Endothelial cell of umbilical vein (primary cell): Measurements from ENCODE around the gene BRAT1. TPM values are rescaled to one million over a fixed set of nuclear protein-coding genes. Genes with fewer than 3 reads are reported as not detected.

Experiments
- BruUV-seq: library from RNA; stranded (reverse); fragments of 400-500 nt; replicated peaks from 2 replicates; lab custom pipeline; 2021; lab: Mats Ljungman, UMichigan
- CTCF ChIA-PET: fragments of 300-600, 350-600 bp; sonication (Branson Sonifier 250); formaldehyde crosslinking; loops from one replicate; lab custom pipeline; 2021; ENCODE audit warnings: antibody characterized with exemption, inconsistent platforms; lab: Charles Lee
- POLR2A ChIA-PET: fragments of 300-600, 350-600 bp; sonication (Branson Sonifier 250); formaldehyde crosslinking; loops from one replicate; lab custom pipeline; 2021; ENCODE audit warnings: antibody characterized with exemption, inconsistent platforms; lab: Charles Lee
- DNase-seq: peaks from one replicate; pipeline ENCODE4 v3.0.0-alpha.2; 2011; ENCODE audit warnings: low read depth, low spot score
- FAIRE-seq: peaks from 2 replicates; lab custom pipeline; 2011; peaks lifted over from hg19 to GRCh38; lab: Jason Lieb, UNC
- H2AFZ ChIP-seq: 2 replicates; pipeline ENCODE4 v1.6.0; 2012; ENCODE audit warnings: low read depth, low read length, control low read depth, inconsistent platforms
- H3K27ac ChIP-seq: 2 replicates; pipeline ENCODE4 v1.5.1; 2011; ENCODE audit warnings: low read depth, mild to moderate bottlenecking, control low read depth, low read length, moderate library complexity; ENCODE audit not compliant: insufficient read depth
- H3K27me3 ChIP-seq, 2 experiments: 2 replicates each; pipeline versions ENCODE4 v1.6.0 to v1.6.1; 2011; ENCODE audit warnings: low read length in 2 of 2, mixed read lengths in 1 of 2; ENCODE audit not compliant: control insufficient read depth in 2 of 2, insufficient read depth in 2 of 2
- H3K36me3 ChIP-seq, 2 experiments: 2 replicates in 1 of 2; 3 replicates in 1 of 2; pipeline ENCODE4 v1.5.1; 2011; ENCODE audit warnings: low read length in 2 of 2, mild to moderate bottlenecking in 1 of 2, moderate library complexity in 1 of 2; ENCODE audit not compliant: control insufficient read depth in 2 of 2, insufficient read depth in 2 of 2; ENCODE audit errors: extremely low read depth in 1 of 2
- H3K4me1 ChIP-seq: 3 replicates; pipeline ENCODE4 v1.5.1; 2011; ENCODE audit warnings: mild to moderate bottlenecking, low read length; ENCODE audit not compliant: control insufficient read depth, insufficient read depth; ENCODE audit errors: extremely low read depth
- H3K4me2 ChIP-seq: 2 replicates; pipeline ENCODE4 v1.6.1; 2011; ENCODE audit warnings: low read length, control low read depth, mixed read lengths; ENCODE audit not compliant: insufficient read depth
- H3K4me3 ChIP-seq, 3 experiments: fragments of 200-600 bp in 1 of 3; sonication (generic), shearing (Covaris generic) in 1 of 3; replicated peaks in 1 of 3; 2 replicates each; pipeline ENCODE4 v1.5.1; 2011 to 2016; ENCODE audit warnings: control low read depth in 3 of 3, low read length in 3 of 3, mild to moderate bottlenecking in 2 of 3, inconsistent platforms in 1 of 3, low read depth in 1 of 3, moderate library complexity in 1 of 3; ENCODE audit not compliant: insufficient read depth in 1 of 3
- H3K79me2 ChIP-seq: 2 replicates; pipeline ENCODE4 v1.6.0; 2012; ENCODE audit warnings: low read length, inconsistent platforms; ENCODE audit not compliant: control insufficient read depth, insufficient read depth
- H3K9ac ChIP-seq: replicated peaks from 2 replicates; pipeline ENCODE3; 2011; ENCODE audit warnings: low read length, control low read depth; ENCODE audit not compliant: insufficient read depth; ENCODE audit errors: extremely low read depth
- H3K9me1 ChIP-seq: replicated peaks from 3 replicates; pipeline ENCODE4 v1.6.0; 2011; ENCODE audit warnings: mild to moderate bottlenecking, low read length; ENCODE audit not compliant: control insufficient read depth, insufficient read depth; ENCODE audit errors: extremely low read depth
- H3K9me3 ChIP-seq: replicated peaks from 2 replicates; pipeline ENCODE4 v1.5.1; 2012; ENCODE audit warnings: low read length, inconsistent platforms; ENCODE audit not compliant: control insufficient read depth, insufficient read depth
- H4K20me1 ChIP-seq: replicated peaks from 2 replicates; pipeline ENCODE3; 2011; ENCODE audit warnings: mild to moderate bottlenecking, low read length; ENCODE audit not compliant: control insufficient read depth, insufficient read depth; ENCODE audit errors: extremely low read depth
- CTCF ChIP-seq, 2 donors: IDR thresholded peaks; 1 replicate in 1 of 2; 2 replicates in 1 of 2; pipeline ENCODE4 v1.5.1; 2011; ENCODE audit warnings: low read length in 2 of 2, mild to moderate bottlenecking in 2 of 2, moderate library complexity in 2 of 2, control low read depth in 1 of 2, inconsistent platforms in 1 of 2, low read depth in 1 of 2; ENCODE audit not compliant: insufficient read depth in 1 of 2; ENCODE audit errors: extremely low read depth in 1 of 2
- EZH2 ChIP-seq: IDR thresholded peaks from 2 replicates; pipeline ENCODE4 v1.6.1; 2012; ENCODE audit warnings: borderline replicate concordance, low read depth, mild to moderate bottlenecking, moderate library complexity, low read length, inconsistent platforms; ENCODE audit not compliant: severe bottlenecking
- FOS ChIP-seq: IDR thresholded peaks from 2 replicates; pipeline ENCODE4 v1.6.1; 2011; ENCODE audit warnings: mild to moderate bottlenecking, low read length, moderate library complexity, borderline replicate concordance; ENCODE audit not compliant: insufficient read depth
- GATA2 ChIP-seq: IDR thresholded peaks from 2 replicates; pipeline ENCODE4 v1.7.0; 2011; ENCODE audit warnings: low read depth, mild to moderate bottlenecking, moderate library complexity, mixed read lengths, low read length; ENCODE audit not compliant: insufficient read length, insufficient read depth
- JUN ChIP-seq: IDR thresholded peaks from 2 replicates; pipeline ENCODE4 v1.6.1; 2011; ENCODE audit warnings: borderline replicate concordance, low read depth; ENCODE audit not compliant: insufficient read length, insufficient read depth
- MAX ChIP-seq: IDR thresholded peaks from 2 replicates; pipeline ENCODE4 v1.6.1; 2011; ENCODE audit not compliant: insufficient read depth, insufficient read length
- MYC ChIP-seq: IDR thresholded peaks from one replicate; pipeline ENCODE4 v1.6.1; 2011; ENCODE audit warnings: mild to moderate bottlenecking, low read depth, low read length
- POLR2A ChIP-seq: IDR thresholded peaks from 2 replicates; pipeline ENCODE4 v1.6.1; 2012; ENCODE audit warnings: low read depth, mild to moderate bottlenecking, control low read depth, low read length
- POLR2AphosphoS5 ChIP-seq: IDR thresholded peaks from 2 replicates; pipeline ENCODE4 v1.6.1; 2012; ENCODE audit warnings: low read depth, mild to moderate bottlenecking, control low read depth, low read length, moderate library complexity; ENCODE audit not compliant: insufficient read depth
- dilution Hi-C: fragments of 300-500 bp; cut with MboI; formaldehyde crosslinking; loops from one replicate; pipeline ENCODE4 v1.15.0; 2019; ENCODE audit warnings: low sequenced_read_pairs; ENCODE audit not compliant: extremely low pct_ligation_motif_present
- intact Hi-C: fragments of 100-400 bp; cut with micrococcal nuclease; formaldehyde crosslinking; loops from one replicate; pipeline ENCODE4 v1.10.0; 2022
- polyA plus RNA-seq, 4 experiments: library from polyadenylated mRNA; depleted of rRNA in 3 of 4; stranded (reverse) in 3 of 4; unstranded in 1 of 4; fragments of >200 nt; gene quantifications; 2 replicates each; pipeline versions ENCODE4 v1.2.1 to v1.2.3, GENCODE V29; 2011 to 2012; ENCODE audit warnings: missing spikeins in 1 of 4
- total RNA-seq: library from RNA; stranded (reverse); gene quantifications from 2 replicates; pipeline ENCODE4 v1.2.3, GENCODE V29; 2021

BRAT1 gene
- total and polyA plus RNA-seq, 2 donors (not counting 3 experiments of a cell fraction or from before 2014, with no cell fraction given): 31.1 to 31.6 TPM

- Histone ChIP-seq H3K9ac (no peak overlapping the region), H3K4me1 (no peaks in the 10 kb centered on the region), H3K79me2 (no peaks in the 10 kb centered on the region), H4K20me1 (no peaks in the 10 kb centered on the region), H3K4me3 (no peak overlapping the region), H3K27ac (no peak overlapping the region), H3K4me2 (no peak overlapping the region), H3K9me1 (no peaks in the 10 kb centered on the region), H2AFZ (no peak overlapping the region), H3K9me3 (no peaks in the 10 kb centered on the region), H3K36me3 (no peaks in the 10 kb centered on the region), H3K27me3 (no peaks in the 10 kb centered on the region)
- ChIA-PET POLR2A (no interaction called here), CTCF (interaction anchor here (1.1 kb wide), 1 partner anchor 26 kb away, joined by 3 read pairs; no protein-coding TSS in a partner anchor)
- TF ChIP-seq POLR2A: no peak
- no peak for TF ChIP-seq CTCF (IDR thresholded peaks at IDR 0.05; ENCODE audit: extremely low read depth in 1 of 2, insufficient read depth in 1 of 2, low read depth in 1 of 2, low read length in 2 of 2)
- TF ChIP-seq JUN: no peak
- TF ChIP-seq POLR2AphosphoS5: no peak
- no peak for TF ChIP-seq EZH2
- no peak for TF ChIP-seq MAX
- no peak for TF ChIP-seq FOS
- no peak for TF ChIP-seq GATA2
- no peak for TF ChIP-seq MYC
- BruUV-seq: no TSS peak
- FAIRE-seq (no peak), DNase-seq (no peak)
- dilution Hi-C loops (no loop called here), intact Hi-C loops (no loop called here)
Observed at GRCh38 chr7:2500701-2501100, 54.6 kb downstream of the BRAT1 start.
